ENCODE results near the gene DLL4.

The DLL4 gene

GRCh38 chr15:40928821-40929659, at the start of gene DLL4:
TSS of gene DLL4 (plus strand) at chr15:40929340. CDS start at chr15:40929669, 329 bp downstream.
- no peak for DNase-seq (ENCODE audit: low read depth)

GRCh38 chr15:40879609-40880008, 49.5 kb upstream of the DLL4 start:
- DNase-seq (ENCODE audit: low read depth) = no peak

- DNase-seq (ENCODE audit: low read depth) = no peak
Observed at GRCh38 chr15:40881351-40881750, 47.8 kb upstream of the DLL4 start.

GRCh38 chr15:40886586-40886985, 42.6 kb upstream of the DLL4 start:
- no peak for DNase-seq (ENCODE audit: low read depth)

- no peak for DNase-seq (ENCODE audit: low read depth)
Observed at GRCh38 chr15:40889112-40889511, 40.0 kb upstream of the DLL4 start.

- no peak for DNase-seq (ENCODE audit: low read depth)
Observed at GRCh38 chr15:40891138-40891537, 38.0 kb upstream of the DLL4 start.

GRCh38 chr15:40891810-40892446, 37.2 kb upstream of the DLL4 start:
- DNase-seq (ENCODE audit: low read depth) = no peak

GRCh38 chr15:40892447-40893012, 36.6 kb upstream of the DLL4 start:
- DNase-seq (ENCODE audit: low read depth) = no peak

GRCh38 chr15:40893019-40893670, 36.0 kb upstream of the DLL4 start:
- no peak for DNase-seq (ENCODE audit: low read depth)

- peak; percentile 82 for DNase-seq (ENCODE audit: low read depth)
Observed at GRCh38 chr15:40893733-40894680, 35.1 kb upstream of the DLL4 start, which contains the start of gene VPS18. TSS of gene VPS18 (plus strand) at chr15:40894450. CDS start at chr15:40894769, 319 bp downstream.

GRCh38 chr15:40894681-40895448, 34.3 kb upstream of the DLL4 start:
- DNase-seq (ENCODE audit: low read depth) = peak; percentile 48

- DNase-seq (ENCODE audit: low read depth) = no peak
Observed at GRCh38 chr15:40899536-40900207, 29.5 kb upstream of the DLL4 start.

- no peak for DNase-seq (ENCODE audit: low read depth)
Observed at GRCh38 chr15:40900256-40901052, 28.7 kb upstream of the DLL4 start.

- no peak for DNase-seq (ENCODE audit: low read depth)
Observed at GRCh38 chr15:40901053-40901443, 28.1 kb upstream of the DLL4 start.

GRCh38 chr15:40902605-40903561, 26.3 kb upstream of the DLL4 start:
- DNase-seq (ENCODE audit: low read depth) = no peak

GRCh38 chr15:40904552-40905201, 24.5 kb upstream of the DLL4 start:
- no peak for DNase-seq (ENCODE audit: low read depth)

Measured in HS-5 (cell line).